HL-60 (cell line): ENCODE measurements around the gene FRMD3.

Experiments used
- POLR2AphosphoS5 ChIP-seq: IDR thresholded peaks from 2 replicates; pipeline ENCODE4 v1.6.1; 2012; ENCODE audit warnings: low read depth
- TF ChIP-seq, protein P1 (sequence below): IDR thresholded peaks from one replicate; pipeline ENCODE4 v1.5.1; 2011; ENCODE audit warnings: low read length, control low read depth, inconsistent platforms; ENCODE audit not compliant: insufficient read depth

DNA sequence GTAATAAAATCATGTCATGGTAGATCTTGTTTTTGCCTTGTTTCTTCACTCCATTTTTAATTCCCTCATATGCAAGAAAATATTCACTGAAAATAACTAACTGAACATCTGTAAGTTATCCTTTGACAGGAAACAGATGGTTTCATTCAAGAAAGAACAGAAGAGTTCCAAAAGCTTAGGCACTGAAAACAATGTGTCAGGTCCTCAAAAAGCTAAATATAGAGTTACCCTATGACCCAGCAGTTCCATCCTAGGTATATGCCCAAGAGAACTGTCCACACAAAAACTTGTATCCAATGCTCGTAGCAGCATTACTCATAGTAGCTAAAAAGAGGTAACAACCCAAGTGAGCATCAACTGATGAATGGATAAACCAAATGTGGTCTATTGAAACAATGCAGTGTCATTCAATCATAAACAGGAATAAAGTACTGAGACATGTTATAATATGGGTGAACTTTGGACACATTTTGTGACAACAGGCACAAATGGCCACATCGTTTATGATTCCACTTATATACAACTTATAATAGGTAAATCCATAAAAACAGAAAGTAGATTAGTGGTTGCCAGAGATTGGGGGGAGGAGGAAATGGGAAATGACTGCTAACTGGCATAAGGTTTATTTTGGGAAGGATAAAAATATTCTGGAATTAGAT, 231.0 kb downstream of the FRMD3 start:
- TF ChIP-seq, protein P1, sequence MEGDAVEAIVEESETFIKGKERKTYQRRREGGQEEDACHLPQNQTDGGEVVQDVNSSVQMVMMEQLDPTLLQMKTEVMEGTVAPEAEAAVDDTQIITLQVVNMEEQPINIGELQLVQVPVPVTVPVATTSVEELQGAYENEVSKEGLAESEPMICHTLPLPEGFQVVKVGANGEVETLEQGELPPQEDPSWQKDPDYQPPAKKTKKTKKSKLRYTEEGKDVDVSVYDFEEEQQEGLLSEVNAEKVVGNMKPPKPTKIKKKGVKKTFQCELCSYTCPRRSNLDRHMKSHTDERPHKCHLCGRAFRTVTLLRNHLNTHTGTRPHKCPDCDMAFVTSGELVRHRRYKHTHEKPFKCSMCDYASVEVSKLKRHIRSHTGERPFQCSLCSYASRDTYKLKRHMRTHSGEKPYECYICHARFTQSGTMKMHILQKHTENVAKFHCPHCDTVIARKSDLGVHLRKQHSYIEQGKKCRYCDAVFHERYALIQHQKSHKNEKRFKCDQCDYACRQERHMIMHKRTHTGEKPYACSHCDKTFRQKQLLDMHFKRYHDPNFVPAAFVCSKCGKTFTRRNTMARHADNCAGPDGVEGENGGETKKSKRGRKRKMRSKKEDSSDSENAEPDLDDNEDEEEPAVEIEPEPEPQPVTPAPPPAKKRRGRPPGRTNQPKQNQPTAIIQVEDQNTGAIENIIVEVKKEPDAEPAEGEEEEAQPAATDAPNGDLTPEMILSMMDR: no peak
- no peak for TF ChIP-seq POLR2AphosphoS5
